Measurements from ENCODE around the gene PPIF.

DNA sequence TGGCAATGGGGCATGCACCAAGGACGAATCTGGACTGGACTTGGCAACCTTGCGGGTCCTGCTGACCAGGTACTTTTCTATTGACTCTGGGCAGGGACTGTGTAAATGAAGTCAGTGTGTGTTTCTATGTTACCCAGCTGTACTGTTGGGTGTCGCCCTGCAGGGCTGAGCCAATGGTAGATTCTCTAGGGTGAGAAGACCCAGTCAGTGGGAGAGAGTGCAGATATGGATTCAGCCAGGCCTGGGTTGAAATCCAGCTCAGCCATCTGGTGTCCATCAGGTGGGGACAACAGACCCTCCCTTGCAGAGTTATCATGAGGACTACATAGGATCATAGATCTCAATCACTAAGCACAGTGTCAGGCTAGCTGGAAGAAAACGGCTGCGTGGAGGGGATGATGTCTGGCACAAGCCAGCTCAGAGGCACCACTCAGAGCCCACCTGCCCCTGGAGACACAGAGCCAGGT is 4.9 kb upstream of the PPIF start:
- TF ChIP-seq, protein P1, sequence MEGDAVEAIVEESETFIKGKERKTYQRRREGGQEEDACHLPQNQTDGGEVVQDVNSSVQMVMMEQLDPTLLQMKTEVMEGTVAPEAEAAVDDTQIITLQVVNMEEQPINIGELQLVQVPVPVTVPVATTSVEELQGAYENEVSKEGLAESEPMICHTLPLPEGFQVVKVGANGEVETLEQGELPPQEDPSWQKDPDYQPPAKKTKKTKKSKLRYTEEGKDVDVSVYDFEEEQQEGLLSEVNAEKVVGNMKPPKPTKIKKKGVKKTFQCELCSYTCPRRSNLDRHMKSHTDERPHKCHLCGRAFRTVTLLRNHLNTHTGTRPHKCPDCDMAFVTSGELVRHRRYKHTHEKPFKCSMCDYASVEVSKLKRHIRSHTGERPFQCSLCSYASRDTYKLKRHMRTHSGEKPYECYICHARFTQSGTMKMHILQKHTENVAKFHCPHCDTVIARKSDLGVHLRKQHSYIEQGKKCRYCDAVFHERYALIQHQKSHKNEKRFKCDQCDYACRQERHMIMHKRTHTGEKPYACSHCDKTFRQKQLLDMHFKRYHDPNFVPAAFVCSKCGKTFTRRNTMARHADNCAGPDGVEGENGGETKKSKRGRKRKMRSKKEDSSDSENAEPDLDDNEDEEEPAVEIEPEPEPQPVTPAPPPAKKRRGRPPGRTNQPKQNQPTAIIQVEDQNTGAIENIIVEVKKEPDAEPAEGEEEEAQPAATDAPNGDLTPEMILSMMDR (IDR thresholded peaks at IDR 0.05): no peak
- TF ChIP-seq EZH2 (IDR thresholded peaks at IDR 0.05; ENCODE audit: borderline replicate concordance, insufficient read depth, low read depth, low read length, poor library complexity, severe bottlenecking): no peak
